Neural progenitor cell (in vitro differentiated cells): ENCODE data around the gene PSMD6. TPM values are rescaled to one million over a fixed set of nuclear protein-coding genes. Genes with fewer than 3 reads are reported as not detected.
A peak's percentile ranks its signal among the peaks of the same experiment; 100 is the strongest.

ENCODE experiments used
- DNase-seq: peaks from one replicate; pipeline ENCODE4 v3.0.0-alpha.2; 2016; ENCODE audit warnings: low spot score
- H2AFZ ChIP-seq: fragments of 200-600 bp; sonication (generic); replicated peaks from 2 replicates; pipeline ENCODE4 v1.6.1; 2016; ENCODE audit warnings: antibody characterized with exemption
- H3F3A ChIP-seq: fragments of 200-600 bp; sonication (generic); 2 replicates; pipeline ENCODE4 v1.6.1; 2016; ENCODE audit warnings: antibody characterized with exemption, low read depth
- H3K27ac ChIP-seq: fragments of 200-600 bp; sonication (generic); 2 replicates; pipeline ENCODE4 v1.5.1; 2016; ENCODE audit warnings: mild to moderate bottlenecking
- H3K27me3 ChIP-seq: fragments of 200-600 bp; sonication (generic); 2 replicates; pipeline ENCODE4 v1.6.1; 2016; ENCODE audit warnings: mild to moderate bottlenecking, moderate library complexity
- H3K36me3 ChIP-seq: fragments of 200-600 bp; sonication (generic); 2 replicates; pipeline ENCODE4 v1.5.1; 2016
- H3K4me1 ChIP-seq: fragments of 200-600 bp; sonication (generic); 2 replicates; pipeline ENCODE4 v1.6.1; 2016; ENCODE audit warnings: mixed run types
- H3K4me2 ChIP-seq: fragments of 200-600 bp; sonication (generic); 2 replicates; pipeline ENCODE4 v1.6.1; 2016
- H3K4me3 ChIP-seq: fragments of 200-600 bp; sonication (generic); 2 replicates; pipeline ENCODE4 v1.5.1; 2016
- H3K79me2 ChIP-seq: fragments of 200-600 bp; sonication (generic); 2 replicates; pipeline ENCODE4 v1.6.1; 2016; ENCODE audit warnings: low read depth
- H3K9ac ChIP-seq: fragments of 200-600 bp; sonication (generic); 2 replicates; pipeline ENCODE4 v1.6.1; 2016
- H3K9me3 ChIP-seq: fragments of 200-600 bp; sonication (generic); 2 replicates; pipeline ENCODE4 v1.5.1; 2016; ENCODE audit warnings: low read depth
- H4K20me1 ChIP-seq: fragments of 200-600 bp; sonication (generic); 2 replicates; pipeline ENCODE4 v1.6.1; 2016; ENCODE audit warnings: low read depth
- H3K27ac Mint-ChIP-seq: 3 replicates; pipeline ENCODE4 v1.8.0; 2021; ENCODE audit warnings: mixed read lengths
- H3K27me3 Mint-ChIP-seq: 2 replicates; pipeline ENCODE4 v1.8.0; 2022; ENCODE audit warnings: low read depth, mild to moderate bottlenecking, inconsistent platforms, moderate library complexity, mixed read lengths; ENCODE audit not compliant: insufficient read depth
- H3K36me3 Mint-ChIP-seq: 3 replicates; pipeline ENCODE4 v1.8.0; 2021; ENCODE audit warnings: mixed read lengths
- H3K4me1 Mint-ChIP-seq: 3 replicates; pipeline ENCODE4 v1.8.0; 2021; ENCODE audit warnings: mixed read lengths
- H3K4me3 Mint-ChIP-seq: 3 replicates; pipeline ENCODE4 v1.8.0; 2021; ENCODE audit warnings: mild to moderate bottlenecking, moderate library complexity, mixed read lengths
- H3K9me3 Mint-ChIP-seq: 3 replicates; pipeline ENCODE4 v1.8.0; 2020; ENCODE audit warnings: mixed read lengths
- EZH2 ChIP-seq: fragments of 200-600 bp; sonication (generic); IDR thresholded peaks from 2 replicates; pipeline ENCODE4 v1.6.1; 2017; ENCODE audit warnings: antibody characterized with exemption, mild to moderate bottlenecking, moderate library complexity
- EZH2phosphoT487 ChIP-seq: fragments of 200-600 bp; sonication (generic); IDR thresholded peaks from 2 replicates; pipeline ENCODE4 v1.6.1; 2017; ENCODE audit warnings: antibody characterized with exemption
- small RNA-seq: library from RNA; depleted of rRNA; stranded (forward); fragments of <200 nt; gene quantifications from one replicate; pipeline ENCODE3, GENCODE V24; 2015
- total RNA-seq: library from RNA; depleted of rRNA; stranded (reverse); fragments of >200 nt; gene quantifications from 2 replicates; pipeline ENCODE4 v1.2.3, GENCODE V29; 2015; ENCODE audit warnings: low replicate concordance
- TF ChIP-seq, protein P1 (sequence below): fragments of 200-600 bp; sonication (generic); IDR thresholded peaks from 2 replicates; pipeline ENCODE4 v1.5.1; 2017; ENCODE audit warnings: antibody characterized with exemption, mild to moderate bottlenecking

Gene PSMD6
- total RNA-seq, 1 donor from 2014 or later: 141 TPM

DNA sequence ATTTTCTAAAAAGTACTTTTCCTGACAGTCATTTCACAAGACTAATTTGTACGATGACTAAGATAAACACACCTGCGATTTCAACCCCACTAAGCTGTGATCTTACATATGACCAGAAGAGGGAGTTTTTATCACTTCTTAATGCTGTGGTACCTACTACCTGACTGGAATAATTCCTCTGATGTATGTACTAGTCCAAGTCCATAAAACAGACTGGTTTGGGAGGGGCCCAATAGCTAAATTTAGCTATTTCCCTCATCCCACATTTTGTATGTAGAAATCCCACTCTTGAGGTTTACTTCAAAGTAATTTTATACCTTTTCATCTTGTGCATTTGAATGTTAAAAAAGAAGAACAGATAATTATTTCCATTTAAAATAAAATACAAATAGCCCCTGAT lies 61.4 kb downstream of the PSMD6 start:
- Mint-ChIP-seq H3K4me1 (peaks cover 60% of the 10 kb centered on the region), H3K27ac (no peak overlapping the region), H3K4me3 (no peak overlapping the region), H3K27me3 (no peaks in the 10 kb centered on the region), H3K9me3 (no peaks in the 10 kb centered on the region), H3K36me3 (no peaks in the 10 kb centered on the region)
- H3K79me2 ChIP-seq: peaks cover 68% of the 10 kb centered on the region
- no peaks in the 10 kb centered on the region for H3K9me3 ChIP-seq
- no peak overlapping the region for H3K9ac ChIP-seq
- no peaks in the 10 kb centered on the region for H3K36me3 ChIP-seq
- peaks cover 63% of the 10 kb centered on the region for H3F3A ChIP-seq
- H4K20me1 ChIP-seq: no peaks in the 10 kb centered on the region
- TF ChIP-seq, protein P1, sequence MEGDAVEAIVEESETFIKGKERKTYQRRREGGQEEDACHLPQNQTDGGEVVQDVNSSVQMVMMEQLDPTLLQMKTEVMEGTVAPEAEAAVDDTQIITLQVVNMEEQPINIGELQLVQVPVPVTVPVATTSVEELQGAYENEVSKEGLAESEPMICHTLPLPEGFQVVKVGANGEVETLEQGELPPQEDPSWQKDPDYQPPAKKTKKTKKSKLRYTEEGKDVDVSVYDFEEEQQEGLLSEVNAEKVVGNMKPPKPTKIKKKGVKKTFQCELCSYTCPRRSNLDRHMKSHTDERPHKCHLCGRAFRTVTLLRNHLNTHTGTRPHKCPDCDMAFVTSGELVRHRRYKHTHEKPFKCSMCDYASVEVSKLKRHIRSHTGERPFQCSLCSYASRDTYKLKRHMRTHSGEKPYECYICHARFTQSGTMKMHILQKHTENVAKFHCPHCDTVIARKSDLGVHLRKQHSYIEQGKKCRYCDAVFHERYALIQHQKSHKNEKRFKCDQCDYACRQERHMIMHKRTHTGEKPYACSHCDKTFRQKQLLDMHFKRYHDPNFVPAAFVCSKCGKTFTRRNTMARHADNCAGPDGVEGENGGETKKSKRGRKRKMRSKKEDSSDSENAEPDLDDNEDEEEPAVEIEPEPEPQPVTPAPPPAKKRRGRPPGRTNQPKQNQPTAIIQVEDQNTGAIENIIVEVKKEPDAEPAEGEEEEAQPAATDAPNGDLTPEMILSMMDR: peak; percentile 60
- TF ChIP-seq EZH2phosphoT487 (no peak), EZH2 (no peak)
- no peaks in the 10 kb centered on the region for H3K27me3 ChIP-seq
- H3K4me1 ChIP-seq: peaks cover 76% of the 10 kb centered on the region
- H3K4me3 ChIP-seq: no peak overlapping the region
- no peak for DNase-seq
- no peak overlapping the region for H3K4me2 ChIP-seq
- no peak overlapping the region for H2AFZ ChIP-seq
- no peak overlapping the region for H3K27ac ChIP-seq

Small RNA genes within 50 kb of the gene (small RNA-seq; reads per million reads assigned to genes)
- gene RF00012: not detected

Other genes with a start within 250 kb of the PSMD6 start
- not detected in 2 replicates for gene C3orf49, start 204.2 kb downstream of the PSMD6 start, total RNA-seq
- 63.0 and 141 TPM in 2 replicates for gene THOC7, start 159.7 kb downstream of the PSMD6 start, total RNA-seq
- gene ATXN7, start 159.6 kb downstream of the PSMD6 start, total RNA-seq: 22.4 and 30.4 TPM in 2 replicates
- gene SCAANT1, start 111.1 kb downstream of the PSMD6 start, total RNA-seq: not detected in 2 replicates
- 10.7 and 11.5 TPM in 2 replicates for gene PRICKLE2, start 202.0 kb upstream of the PSMD6 start, total RNA-seq